ENCODE results near the gene PIGZ.

DNA sequence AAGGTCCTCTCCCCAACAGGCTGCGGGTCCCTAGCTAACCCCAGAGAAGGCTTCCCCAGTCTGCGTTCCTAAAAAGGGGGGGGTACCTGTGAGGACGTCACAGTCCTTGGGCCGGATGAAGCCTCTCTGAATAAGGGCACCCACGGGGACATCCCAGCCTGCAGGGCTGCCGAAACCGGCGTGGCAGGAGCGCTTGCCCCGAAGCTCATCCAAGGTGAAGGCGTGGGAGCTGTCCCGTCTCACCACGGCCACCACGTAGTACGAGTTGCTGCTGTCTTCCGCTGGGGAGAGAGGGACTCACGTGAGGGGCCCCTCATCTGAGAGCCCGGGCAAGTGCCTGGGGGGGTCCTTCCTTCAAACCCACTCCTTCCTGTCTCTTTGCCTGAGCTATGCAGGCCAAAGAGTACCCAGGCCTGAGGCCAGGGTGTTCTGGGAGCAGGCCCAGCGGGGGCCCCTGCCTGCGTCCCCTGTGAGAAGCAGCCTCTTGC lies 40.9 kb upstream of the PIGZ start:
- TF ChIP-seq EZH2phosphoT487 (IDR thresholded peaks at IDR 0.05; ENCODE audit: insufficient read depth, low read depth) (no peak), EZH2 (IDR thresholded peaks at IDR 0.05; ENCODE audit: insufficient read depth, poor library complexity, severe bottlenecking) (no peak)

Data from GM23248 (cell line).